PC-9 (cell line): ENCODE measurements around the gene SPATS2.

Experiments used
- EZH2 ChIP-seq: fragments of 200-600 bp; sonication (generic); IDR thresholded peaks from 2 replicates; pipeline ENCODE4 v1.8.0; 2017; ENCODE audit warnings: antibody characterized with exemption, low read depth
- TF ChIP-seq, protein P1 (sequence below): fragments of 200-600 bp; sonication (generic); conservative IDR thresholded peaks from 2 replicates; pipeline ENCODE4 v1.6.1; 2017; ENCODE audit warnings: mixed run types, antibody characterized with exemption, mild to moderate bottlenecking, moderate library complexity

DNA sequence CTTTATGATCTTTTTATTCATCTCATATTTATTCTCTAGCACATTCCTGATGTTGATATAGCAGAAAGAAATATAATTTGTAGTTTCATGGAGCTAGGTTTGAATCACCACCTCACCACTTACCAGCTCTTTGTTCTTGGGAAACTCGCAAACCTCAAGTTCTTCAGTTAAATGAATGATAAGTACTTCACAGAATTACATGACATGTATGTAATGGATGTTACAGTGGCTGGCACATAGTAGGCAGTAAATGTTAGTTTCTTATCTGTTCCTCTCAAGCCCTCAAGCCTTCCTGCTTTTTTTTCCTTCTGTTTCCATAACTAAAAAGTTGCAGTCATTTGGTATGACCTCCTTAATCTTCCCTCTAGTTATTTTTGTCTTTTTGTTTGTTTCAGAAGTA, 54.9 kb downstream of the SPATS2 start:
- TF ChIP-seq, protein P1, sequence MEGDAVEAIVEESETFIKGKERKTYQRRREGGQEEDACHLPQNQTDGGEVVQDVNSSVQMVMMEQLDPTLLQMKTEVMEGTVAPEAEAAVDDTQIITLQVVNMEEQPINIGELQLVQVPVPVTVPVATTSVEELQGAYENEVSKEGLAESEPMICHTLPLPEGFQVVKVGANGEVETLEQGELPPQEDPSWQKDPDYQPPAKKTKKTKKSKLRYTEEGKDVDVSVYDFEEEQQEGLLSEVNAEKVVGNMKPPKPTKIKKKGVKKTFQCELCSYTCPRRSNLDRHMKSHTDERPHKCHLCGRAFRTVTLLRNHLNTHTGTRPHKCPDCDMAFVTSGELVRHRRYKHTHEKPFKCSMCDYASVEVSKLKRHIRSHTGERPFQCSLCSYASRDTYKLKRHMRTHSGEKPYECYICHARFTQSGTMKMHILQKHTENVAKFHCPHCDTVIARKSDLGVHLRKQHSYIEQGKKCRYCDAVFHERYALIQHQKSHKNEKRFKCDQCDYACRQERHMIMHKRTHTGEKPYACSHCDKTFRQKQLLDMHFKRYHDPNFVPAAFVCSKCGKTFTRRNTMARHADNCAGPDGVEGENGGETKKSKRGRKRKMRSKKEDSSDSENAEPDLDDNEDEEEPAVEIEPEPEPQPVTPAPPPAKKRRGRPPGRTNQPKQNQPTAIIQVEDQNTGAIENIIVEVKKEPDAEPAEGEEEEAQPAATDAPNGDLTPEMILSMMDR: no peak
- no peak for TF ChIP-seq EZH2
